ENCODE results near the gene STXBP5. TPM values are rescaled to one million over a fixed set of nuclear protein-coding genes. Genes with fewer than 3 reads are reported as not detected.

The STXBP5 gene
- total RNA-seq, 2 donors from 2014 or later: 34.4 to 59.9 TPM

DNA sequence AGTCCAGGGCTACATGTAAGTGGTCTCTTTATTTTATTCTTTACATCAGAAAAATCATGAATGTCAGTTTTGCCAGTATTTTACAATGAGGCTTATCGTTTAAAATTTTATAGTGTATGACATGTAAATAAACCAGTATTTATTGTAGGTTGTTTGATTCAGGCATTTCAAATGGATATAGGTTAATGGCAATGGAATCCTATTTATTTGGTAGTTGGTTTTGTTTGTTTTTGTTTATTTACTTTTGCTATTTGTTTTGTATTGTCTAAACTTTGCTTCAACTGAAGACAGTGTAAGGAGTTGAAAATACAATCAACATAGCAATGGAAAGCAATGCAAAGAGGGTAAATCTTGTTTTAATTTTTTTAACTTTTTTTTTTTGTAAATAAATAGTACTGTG, 185.2 kb downstream of the STXBP5 start:
- Histone ChIP-seq H3K4me3 (no peak overlapping the region), H3K4me1 (replicated peaks) (no peaks in the 10 kb centered on the region), H3K36me3 (no peaks in the 10 kb centered on the region), H3K27ac (no peak overlapping the region), H3K27me3 (replicated peaks; ENCODE audit: insufficient read depth) (no peaks in the 10 kb centered on the region), H3K9me3 (no peaks in the 10 kb centered on the region)
- no peak for DNase-seq (ENCODE audit: low spot score)
- WGBS: 39% methylated on average over 1 of the region's 1 CpG
- TF ChIP-seq POLR2A (IDR thresholded peaks at IDR 0.05) (no peak), POLR2AphosphoS5 (IDR thresholded peaks at IDR 0.05) (no peak)
- TF ChIP-seq, protein P1, sequence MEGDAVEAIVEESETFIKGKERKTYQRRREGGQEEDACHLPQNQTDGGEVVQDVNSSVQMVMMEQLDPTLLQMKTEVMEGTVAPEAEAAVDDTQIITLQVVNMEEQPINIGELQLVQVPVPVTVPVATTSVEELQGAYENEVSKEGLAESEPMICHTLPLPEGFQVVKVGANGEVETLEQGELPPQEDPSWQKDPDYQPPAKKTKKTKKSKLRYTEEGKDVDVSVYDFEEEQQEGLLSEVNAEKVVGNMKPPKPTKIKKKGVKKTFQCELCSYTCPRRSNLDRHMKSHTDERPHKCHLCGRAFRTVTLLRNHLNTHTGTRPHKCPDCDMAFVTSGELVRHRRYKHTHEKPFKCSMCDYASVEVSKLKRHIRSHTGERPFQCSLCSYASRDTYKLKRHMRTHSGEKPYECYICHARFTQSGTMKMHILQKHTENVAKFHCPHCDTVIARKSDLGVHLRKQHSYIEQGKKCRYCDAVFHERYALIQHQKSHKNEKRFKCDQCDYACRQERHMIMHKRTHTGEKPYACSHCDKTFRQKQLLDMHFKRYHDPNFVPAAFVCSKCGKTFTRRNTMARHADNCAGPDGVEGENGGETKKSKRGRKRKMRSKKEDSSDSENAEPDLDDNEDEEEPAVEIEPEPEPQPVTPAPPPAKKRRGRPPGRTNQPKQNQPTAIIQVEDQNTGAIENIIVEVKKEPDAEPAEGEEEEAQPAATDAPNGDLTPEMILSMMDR (IDR thresholded peaks at IDR 0.05): no peak
- intact Hi-C loops (cut with DNase I): no loop called here

DNA sequence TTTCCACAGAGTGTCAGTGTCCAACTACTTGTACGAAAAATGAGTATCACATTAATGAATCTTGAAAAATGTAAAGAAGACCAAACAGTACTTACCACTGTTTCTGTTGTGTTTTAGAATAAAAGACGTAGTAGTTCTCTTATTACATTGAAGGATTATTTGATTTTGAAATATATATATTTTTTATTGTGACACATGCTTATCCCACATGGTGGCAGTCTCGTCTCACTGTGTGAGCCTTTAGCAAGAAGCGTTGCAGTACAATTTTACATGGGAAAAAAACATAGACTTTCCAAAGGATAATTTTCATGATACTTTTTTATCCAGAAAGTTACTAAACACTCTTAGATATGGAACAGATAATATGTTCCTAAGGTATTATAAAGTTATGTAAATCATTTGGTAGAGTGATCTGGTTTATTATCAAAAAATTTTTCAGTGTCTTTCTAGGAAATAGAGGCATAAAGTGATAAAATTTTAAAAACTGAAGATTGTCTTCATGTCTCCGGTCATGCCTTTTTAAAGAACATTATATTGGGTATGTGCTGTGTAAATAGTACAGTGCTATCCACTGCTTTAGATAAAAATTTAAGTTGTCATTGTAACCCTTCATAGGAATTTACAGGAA, 186.8 kb downstream of the STXBP5 start:
- H3K4me1 ChIP-seq (replicated peaks): no peaks in the 10 kb centered on the region
- TF ChIP-seq, protein P1 (IDR thresholded peaks at IDR 0.05): peak in 2 of 4 experiments; percentile 6 to 8
- no peak for TF ChIP-seq POLR2AphosphoS5 (IDR thresholded peaks at IDR 0.05)
- no peaks in the 10 kb centered on the region for H3K27me3 ChIP-seq (replicated peaks; ENCODE audit: insufficient read depth)
- H3K27ac ChIP-seq: no peak overlapping the region
- no peaks in the 10 kb centered on the region for H3K36me3 ChIP-seq
- no peak for DNase-seq (ENCODE audit: low spot score)
- intact Hi-C loops (cut with DNase I): no loop called here
- WGBS: 44% methylated on average over 5 of the region's 5 CpGs
- no peaks in the 10 kb centered on the region for H3K9me3 ChIP-seq
- no peak overlapping the region for H3K4me3 ChIP-seq

DNA sequence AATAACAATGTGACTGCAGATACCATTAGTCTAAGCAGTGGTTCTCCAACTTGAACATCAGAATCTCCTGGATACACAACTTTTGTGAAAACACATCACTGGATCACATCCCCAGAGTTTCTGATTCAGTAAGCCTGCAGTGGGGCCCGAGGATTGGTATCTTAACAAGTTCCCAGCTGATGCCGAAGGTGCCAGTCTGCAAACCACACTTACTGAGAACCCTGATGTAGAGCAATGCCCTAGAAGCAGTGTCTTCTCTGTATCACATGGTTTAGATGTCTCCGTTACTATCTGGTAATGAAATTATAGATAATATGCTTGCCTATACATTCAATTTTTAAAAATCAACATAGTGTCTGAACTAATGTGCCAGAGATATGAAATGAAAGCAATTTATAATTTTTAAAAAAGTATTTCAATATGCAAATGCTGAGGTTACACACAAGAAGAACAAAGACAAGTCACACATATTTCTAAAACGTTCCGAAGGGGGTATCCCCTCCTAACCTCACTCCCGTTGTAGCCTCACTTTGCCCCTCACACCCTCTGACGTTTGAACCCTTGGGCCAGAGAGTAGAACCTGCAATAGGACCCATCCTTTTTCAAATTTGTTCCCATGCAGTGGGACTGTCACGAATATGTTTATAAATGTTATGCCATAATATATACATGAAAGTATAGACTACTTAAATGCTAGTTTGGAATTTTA, 188.9 kb downstream of the STXBP5 start:
- Histone ChIP-seq H3K27me3 (replicated peaks; ENCODE audit: insufficient read depth) (no peaks in the 10 kb centered on the region), H3K36me3 (no peaks in the 10 kb centered on the region), H3K4me3 (no peak overlapping the region), H3K27ac (no peak overlapping the region), H3K4me1 (replicated peaks) (no peaks in the 10 kb centered on the region), H3K9me3 (no peaks in the 10 kb centered on the region)
- intact Hi-C loops (cut with DNase I): no loop called here
- no peak for TF ChIP-seq POLR2AphosphoS5 (IDR thresholded peaks at IDR 0.05)
- no peak for TF ChIP-seq POLR2A (IDR thresholded peaks at IDR 0.05)
- TF ChIP-seq, protein P1 (IDR thresholded peaks at IDR 0.05): no peak
- no peak for DNase-seq (ENCODE audit: low spot score)
- WGBS: 81% methylated on average over 8 of the region's 8 CpGs

DNA sequence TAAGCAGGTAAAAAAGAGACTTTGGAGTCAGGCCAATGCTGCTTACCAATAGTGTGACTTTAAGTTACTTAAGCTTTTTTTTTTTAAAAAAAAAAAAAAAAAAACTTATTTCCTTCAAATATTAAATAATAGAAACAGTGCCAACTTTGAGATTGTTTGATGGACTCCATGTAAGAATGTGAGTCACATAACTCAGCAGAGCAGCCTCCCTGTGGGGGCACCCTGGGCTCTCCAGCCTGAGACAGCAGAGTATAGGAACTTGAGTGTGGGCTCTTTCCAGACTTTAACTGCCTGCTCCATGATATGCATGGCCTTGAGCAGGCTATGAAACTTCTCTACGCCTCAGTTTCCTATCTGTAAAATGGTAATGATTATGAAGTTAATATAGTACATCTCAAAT, 190.9 kb downstream of the STXBP5 start:
- Histone ChIP-seq H3K4me1 (replicated peaks) (no peaks in the 10 kb centered on the region), H3K27me3 (replicated peaks; ENCODE audit: insufficient read depth) (no peaks in the 10 kb centered on the region), H3K36me3 (no peaks in the 10 kb centered on the region), H3K9me3 (no peaks in the 10 kb centered on the region), H3K4me3 (no peak overlapping the region), H3K27ac (no peak overlapping the region)
- WGBS: 100% methylated on average over 1 of the region's 1 CpG
- no peak for DNase-seq (ENCODE audit: low spot score)
- TF ChIP-seq POLR2A (IDR thresholded peaks at IDR 0.05): no peak
- TF ChIP-seq POLR2AphosphoS5 (IDR thresholded peaks at IDR 0.05): no peak
- TF ChIP-seq, protein P1 (IDR thresholded peaks at IDR 0.05): no peak
- intact Hi-C loops (cut with DNase I): no loop called here

DNA sequence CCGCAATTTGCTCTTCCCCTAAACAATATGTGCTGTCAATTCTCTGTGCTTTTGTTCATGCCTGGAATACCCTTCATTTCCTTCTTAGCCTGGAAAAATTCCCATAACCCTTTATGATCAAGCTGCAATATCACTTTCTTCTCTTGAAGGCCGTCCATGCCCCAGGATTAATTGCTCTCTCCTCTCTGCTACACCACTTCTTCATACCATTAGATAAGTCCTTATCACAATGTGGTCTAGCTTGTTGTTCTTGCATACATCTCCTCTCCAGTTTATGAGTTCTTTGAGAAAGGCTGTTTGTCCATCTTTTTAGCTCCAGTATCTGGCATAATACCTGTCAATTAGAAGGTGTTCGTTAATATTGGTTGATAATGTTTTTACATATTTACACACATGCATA, 193.1 kb downstream of the STXBP5 start:
- H3K27ac ChIP-seq: no peak overlapping the region
- TF ChIP-seq, protein P1 (IDR thresholded peaks at IDR 0.05): no peak
- TF ChIP-seq POLR2AphosphoS5 (IDR thresholded peaks at IDR 0.05) (no peak), POLR2A (IDR thresholded peaks at IDR 0.05) (no peak)
- intact Hi-C loops (cut with DNase I): no loop called here
- DNase-seq (ENCODE audit: low spot score): no peak
- H3K4me1 ChIP-seq (replicated peaks): no peaks in the 10 kb centered on the region
- H3K36me3 ChIP-seq: no peaks in the 10 kb centered on the region
- H3K4me3 ChIP-seq: no peak overlapping the region
- no peaks in the 10 kb centered on the region for H3K9me3 ChIP-seq
- 77% methylated on average over 3 of the region's 3 CpGs for WGBS
- no peaks in the 10 kb centered on the region for H3K27me3 ChIP-seq (replicated peaks; ENCODE audit: insufficient read depth)
